ENCODE data around the gene FLT1.

FLT1 gene

GRCh38 chr13:28494778-28495537 is at the start of gene FLT1:
Gene FLT1 (minus strand): TSS chr13:28495128. CDS start chr13:28494843, 285 bp downstream.
- no peak for DNase-seq

DNA sequence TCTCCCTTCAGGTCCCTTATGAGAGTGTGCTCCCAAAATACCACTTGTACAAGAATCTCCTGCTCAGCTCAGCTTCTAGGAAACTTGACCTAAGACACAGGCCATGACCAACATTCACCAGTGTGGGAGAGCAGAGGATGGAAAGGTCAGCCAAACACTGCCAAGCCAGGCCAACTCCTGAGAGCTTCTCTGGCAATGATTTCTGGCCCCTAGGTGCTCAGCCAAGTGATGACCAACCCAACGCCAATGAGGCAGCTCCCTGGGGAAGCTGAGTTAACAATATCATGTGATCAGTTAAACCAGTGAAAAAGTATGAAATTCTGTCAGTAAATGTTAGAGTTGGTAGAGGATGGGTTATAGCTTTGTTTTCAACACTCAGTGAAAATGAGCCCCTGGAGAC is 49.1 kb upstream of the FLT1 start:
- no peak for DNase-seq

DNA sequence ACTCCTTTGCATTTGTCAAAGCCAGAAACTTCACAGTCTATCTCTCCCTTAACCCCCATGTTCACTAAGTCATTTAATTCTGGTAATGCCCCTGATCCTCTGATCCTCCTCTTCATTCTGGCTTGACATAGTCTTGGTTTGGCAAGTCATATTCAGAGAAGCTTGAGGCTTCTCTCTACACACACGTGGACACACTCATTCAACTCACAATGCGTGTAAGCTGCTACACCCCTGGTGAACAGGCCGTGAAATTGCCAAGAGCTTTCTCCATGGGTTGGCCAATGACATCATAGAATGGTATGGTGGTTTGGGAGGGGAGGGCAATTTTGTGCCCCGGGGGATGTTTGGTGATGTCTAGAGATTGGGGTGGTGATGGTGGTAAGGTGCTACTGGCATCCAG is 47.9 kb upstream of the FLT1 start:
- no peak for DNase-seq

DNA sequence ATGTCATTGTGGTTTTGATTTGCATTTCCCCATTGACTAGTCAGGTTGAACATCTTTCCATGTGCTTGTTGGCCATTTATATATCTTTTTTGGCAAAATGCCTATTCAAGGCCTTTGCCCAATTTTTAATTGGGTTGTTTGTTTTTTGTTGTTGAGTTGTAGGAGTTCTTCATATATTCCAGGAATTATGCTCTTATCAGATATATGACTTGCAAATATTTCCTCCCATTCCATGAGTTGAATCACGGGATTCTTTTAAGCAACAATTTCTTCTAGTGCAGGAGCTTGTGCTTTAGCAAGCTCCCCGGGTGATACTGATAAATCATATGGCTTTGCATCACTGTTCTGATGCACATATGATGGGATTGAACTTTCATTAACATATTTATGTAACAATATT is 47.0 kb upstream of the FLT1 start:
- DNase-seq, result no peak

DNA sequence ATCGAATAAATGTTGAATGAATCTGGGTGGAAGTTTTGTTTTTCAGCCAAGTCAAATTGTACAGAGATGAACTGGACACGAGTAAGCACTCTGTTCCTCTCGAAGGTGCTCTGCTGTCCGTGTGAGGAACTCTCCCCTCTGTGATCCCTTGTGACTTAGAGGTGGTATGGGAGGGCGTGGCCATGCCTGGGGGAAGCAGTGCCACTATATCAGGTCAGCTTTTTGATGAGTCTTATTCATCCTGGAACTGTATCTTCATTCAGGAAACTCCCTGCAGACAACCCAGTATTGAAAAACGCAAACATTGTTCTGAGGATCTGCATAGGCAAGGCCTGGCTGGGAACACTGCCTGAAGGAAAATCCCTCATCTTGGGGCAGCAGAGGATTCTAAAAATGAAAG is 45.7 kb upstream of the FLT1 start:
- DNase-seq, result no peak

GRCh38 chr13:28539625-28540286 is 44.8 kb upstream of the FLT1 start:
- no peak for DNase-seq

- no peak for DNase-seq
Observed at GRCh38 chr13:28538932-28539331, 44.0 kb upstream of the FLT1 start.

GRCh38 chr13:28537171-28537570 is 42.2 kb upstream of the FLT1 start:
- DNase-seq, result no peak

DNA sequence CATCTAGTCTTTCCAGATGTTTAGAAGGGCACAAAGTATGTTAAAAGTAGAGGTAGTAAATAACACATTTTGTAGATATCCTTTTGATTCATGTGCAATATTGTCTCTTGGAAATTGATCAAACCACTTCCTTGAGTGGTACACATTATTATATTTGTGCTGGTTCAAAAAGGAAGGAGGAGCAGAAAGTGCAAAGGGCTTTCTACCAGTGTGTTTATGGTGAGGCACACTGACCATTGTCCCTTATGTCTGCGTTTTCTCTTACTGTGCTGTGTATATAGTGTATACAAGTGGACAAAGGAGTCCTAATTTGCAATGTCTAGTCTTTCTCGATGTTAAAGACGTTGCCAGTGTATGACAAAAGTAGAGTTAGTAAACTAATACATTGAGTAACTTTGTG is 41.4 kb upstream of the FLT1 start:
- no peak for DNase-seq

GRCh38 chr13:28535734-28536133 is 40.8 kb upstream of the FLT1 start:
- DNase-seq, result no peak

DNA sequence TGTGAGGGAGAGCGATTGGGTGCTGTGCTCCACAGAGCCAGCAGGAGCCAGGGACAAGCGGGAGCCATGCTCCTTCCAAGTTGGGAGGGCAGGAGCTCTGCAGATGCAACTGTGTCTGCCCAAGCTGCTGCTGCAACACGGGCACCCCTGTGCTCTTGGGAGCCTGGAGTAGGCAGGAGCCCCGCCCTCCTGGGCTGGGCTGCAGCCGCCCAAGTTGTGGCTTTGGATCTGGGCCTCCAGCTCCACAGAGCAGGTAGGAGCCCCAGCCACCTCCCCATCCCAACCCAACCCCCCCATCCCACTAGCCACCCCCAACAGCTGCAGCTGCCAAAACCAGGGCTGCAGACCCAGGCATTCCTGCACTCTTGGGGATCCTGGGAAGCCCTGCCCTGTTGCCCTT is 39.9 kb upstream of the FLT1 start:
- DNase-seq, result no peak

DNA sequence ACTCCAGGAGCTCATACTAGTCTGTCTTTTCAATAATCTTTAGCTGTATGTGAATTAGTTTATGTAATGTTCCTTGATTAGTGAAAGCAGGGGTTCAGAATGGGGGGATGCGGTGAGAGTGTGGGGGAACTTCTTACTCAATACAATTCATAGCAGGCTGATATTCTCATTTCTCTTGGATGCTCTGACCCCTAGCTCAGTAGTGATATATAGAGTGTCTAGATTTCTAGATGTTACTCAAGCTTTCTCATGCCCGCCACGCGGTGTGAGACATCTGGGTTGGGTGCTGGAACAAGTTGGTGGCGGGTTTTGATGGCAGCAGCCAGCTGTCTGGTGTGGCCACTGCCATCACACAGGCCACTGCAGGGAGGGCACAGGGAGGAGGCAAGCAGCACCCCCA is 39.3 kb upstream of the FLT1 start:
- DNase-seq, result no peak

DNA sequence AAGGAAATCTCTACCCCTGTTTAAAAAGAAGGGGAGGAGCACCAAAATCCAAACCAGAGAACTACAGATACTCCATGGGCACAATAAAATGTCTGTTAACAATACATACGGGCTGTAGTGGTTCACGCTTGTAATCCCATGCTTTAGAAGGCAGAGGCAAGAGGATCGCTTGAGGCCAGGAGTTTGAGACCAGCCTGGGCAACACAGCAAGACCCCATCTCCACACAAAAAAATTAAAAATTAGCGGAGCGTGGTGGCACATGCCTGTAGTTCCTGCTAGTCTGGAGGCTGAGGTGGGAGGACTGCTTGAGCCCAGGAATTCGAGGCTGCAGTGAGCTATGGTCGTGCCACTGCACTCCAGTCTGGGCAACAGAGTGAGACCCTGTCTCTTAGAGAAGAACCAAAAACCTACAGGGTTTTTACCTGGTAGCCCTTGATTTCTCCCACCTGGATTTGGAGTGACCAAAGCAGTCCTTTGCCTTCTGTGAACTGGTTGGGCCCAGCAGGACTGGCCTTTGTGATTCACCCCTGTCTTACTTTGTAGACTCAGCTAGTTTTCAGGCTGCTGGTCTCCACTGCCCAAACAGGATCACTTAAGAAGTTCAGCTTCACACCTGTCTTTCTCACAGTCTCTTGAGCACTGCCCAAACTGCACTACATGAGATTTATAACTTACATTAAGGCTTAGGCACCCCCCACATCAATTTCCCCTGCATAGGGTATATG is 38.7 kb upstream of the FLT1 start:
- no peak for DNase-seq

- DNase-seq, result no peak
Observed at GRCh38 chr13:28533125-28533436, 38.2 kb upstream of the FLT1 start.

GRCh38 chr13:28532388-28533124 is 37.6 kb upstream of the FLT1 start:
- no peak for DNase-seq

DNA sequence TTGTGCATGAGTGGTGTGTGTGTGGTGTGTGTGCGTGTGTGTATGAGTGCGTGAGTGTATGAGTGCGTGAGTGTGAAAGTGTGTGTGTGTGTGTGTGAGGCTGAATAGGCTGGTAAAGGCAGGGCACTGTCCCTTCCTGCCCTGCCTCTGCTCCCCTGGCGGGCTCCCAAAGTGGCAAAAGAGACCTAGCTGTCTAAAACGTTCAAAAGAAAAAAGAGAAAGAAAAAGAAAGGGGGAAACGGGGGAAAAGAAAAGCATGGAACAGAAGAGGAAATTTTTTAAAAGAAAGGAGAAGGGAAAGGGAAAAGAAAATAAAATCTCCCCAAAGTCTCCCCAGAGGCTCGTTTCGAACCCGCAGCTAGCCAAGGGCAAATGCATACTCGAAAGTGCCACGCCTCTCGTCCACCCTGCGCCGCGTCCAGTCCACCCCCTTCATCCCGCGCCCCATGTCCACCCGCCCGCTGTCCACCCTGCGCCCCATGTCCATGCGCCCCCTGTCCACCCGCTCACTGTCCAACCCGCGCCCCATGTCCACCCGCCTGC is 37.0 kb upstream of the FLT1 start:
- no peak for DNase-seq

DNA sequence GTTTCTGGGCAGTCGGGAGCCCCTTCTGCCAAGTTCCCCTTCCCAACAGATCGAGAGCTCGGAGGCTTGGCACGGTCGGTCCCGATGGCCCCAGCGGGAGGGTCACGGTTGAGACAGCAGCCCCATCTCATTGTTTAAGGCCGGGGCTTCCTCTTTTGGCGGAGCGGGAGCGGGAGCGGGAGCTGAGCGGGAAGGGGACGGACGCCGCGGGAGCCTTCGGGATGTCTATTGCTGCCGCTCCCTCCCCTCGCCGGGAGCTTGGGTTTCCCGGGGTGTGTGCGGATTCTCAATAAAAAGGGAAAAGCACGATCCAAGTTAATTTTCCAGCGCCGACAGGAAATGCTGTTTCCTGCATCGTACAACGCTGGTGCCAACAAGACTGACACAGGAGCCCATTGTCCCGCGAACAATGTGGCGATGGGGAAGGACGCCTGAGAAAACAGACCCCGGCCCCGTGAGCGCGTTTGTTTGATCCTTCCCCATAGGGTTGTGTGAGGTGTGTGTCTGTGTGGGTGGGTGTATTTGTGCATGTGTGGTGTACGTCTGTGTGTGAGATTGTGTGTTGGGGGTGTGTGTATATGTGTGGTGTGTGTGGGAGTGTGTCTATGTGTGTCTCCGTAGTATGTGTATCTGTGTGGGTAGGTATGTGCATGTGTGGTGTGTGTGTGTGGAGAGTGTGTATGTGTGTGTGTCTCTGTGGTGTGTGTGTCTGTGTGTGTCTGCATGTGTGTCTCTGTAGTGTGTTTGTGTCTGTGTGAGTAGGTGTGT is 36.3 kb upstream of the FLT1 start:
- no peak for DNase-seq

DNA sequence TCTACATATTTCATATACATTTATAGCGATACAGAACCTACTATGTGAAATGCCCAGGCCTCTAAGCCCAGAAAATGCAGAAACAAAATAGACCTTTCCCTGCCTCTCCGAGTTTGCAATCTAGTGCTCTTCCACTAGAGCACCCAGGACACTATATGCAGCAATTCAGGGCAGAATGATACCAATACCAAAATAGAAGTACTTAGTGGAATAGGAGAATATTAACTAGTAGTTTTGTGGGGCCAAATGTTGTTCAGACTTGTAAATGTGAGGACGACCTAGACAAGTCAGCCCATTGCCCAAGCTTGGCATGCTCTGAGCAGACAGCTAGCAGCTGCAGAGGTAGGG is 35.8 kb upstream of the FLT1 start:
- DNase-seq, result no peak

GRCh38 chr13:28529836-28530235 is 34.9 kb upstream of the FLT1 start:
- DNase-seq, result no peak

DNA sequence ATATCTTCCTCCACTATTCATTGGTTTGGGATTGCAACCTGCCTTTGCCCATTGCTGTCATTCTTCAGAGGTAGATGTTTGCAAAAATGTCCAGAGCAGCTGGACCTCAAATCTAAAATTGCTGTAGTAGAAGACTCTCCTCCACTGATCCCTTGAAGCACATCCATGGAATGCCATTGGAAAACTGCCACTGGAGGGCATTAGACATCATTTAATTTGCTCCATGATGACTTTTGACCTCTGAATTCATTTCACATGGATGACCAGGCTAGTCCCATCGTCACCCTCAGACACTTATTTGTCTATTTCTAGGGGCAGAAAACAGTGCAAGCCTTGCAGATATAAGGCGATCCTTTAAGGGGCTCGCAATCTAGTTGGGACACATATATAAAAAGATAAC is 33.9 kb upstream of the FLT1 start:
- DNase-seq, result no peak

- no peak for DNase-seq
Observed at GRCh38 chr13:28528388-28528787, 33.5 kb upstream of the FLT1 start.

DNA sequence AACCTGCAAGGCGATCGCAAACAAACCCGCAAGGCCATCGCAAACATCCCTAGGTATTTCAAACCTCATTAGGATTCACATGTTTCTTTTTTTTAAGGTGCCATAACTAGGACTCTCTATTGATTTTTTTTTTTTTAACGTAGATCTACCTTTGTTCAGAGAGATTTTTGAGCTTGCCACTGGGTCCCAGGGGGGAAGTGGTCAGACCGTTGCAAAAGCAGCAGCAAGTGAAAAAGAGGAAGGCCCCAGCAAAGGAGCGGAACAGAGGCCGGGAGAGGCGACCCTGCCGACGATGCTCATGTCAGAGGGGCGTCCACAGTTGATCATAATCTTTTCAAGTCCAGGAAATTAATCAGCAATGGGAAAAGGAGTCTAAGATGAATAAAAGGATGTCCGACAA is 32.7 kb upstream of the FLT1 start:
- no peak for DNase-seq

DNA sequence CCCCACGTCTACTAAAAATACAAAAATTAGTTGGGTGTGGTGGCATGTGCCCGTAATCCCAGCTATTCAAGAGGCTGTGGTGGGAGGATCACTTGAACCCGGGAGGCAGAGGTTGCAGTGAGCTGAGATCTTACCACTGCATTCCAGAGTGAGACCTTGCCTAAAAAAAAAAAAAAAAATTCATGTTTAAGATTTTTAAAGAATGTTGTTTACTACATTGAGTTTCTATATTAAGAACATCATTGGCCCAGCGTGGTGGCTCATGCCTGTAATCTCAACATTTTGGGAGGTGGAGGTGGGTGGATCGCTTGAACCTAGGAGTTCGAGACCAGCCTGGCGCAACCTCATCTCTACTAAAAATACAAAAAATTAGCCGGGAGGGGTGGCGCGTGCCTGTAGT is 31.9 kb upstream of the FLT1 start:
- no peak for DNase-seq
